Activated CD8-positive, alpha-beta T cell treated with anti-CD3 and anti-CD28 coated beads for 36 hours (primary cell): ENCODE data around the gene C2orf72. TPM values are rescaled to one million over a fixed set of nuclear protein-coding genes. Genes with fewer than 3 reads are reported as not detected.

Source experiments
- ATAC-seq: fragments of 200-7000 bp; cut with Tn5 transposase; one replicate; pipeline ENCODE4 v1.10.0; 2021; ENCODE audit warnings: mild to moderate bottlenecking, moderate library complexity
- CTCF ChIA-PET: fragments of 350-600 bp; sonication (Branson Sonifier 250); formaldehyde crosslinking; loops from one replicate; lab custom pipeline; 2021; ENCODE audit warnings: antibody characterized with exemption; lab: Charles Lee
- POLR2A ChIA-PET: fragments of 350-600 bp; sonication (Branson Sonifier 250); formaldehyde crosslinking; loops from one replicate; lab custom pipeline; 2021; ENCODE audit warnings: antibody characterized with exemption; lab: Charles Lee
- DNase-seq: peaks from one replicate; pipeline ENCODE4 v3.0.0-alpha.2; 2020
- H3K27ac Mint-ChIP-seq: one replicate; pipeline ENCODE4 v1.8.0; 2021; ENCODE audit warnings: mild to moderate bottlenecking, mixed read lengths
- H3K27me3 Mint-ChIP-seq: one replicate; pipeline ENCODE4 v1.8.0; 2021; ENCODE audit warnings: mixed read lengths
- H3K36me3 Mint-ChIP-seq: one replicate; pipeline ENCODE4 v1.8.0; 2021; ENCODE audit warnings: low read depth, mixed read lengths
- H3K4me1 Mint-ChIP-seq: one replicate; pipeline ENCODE4 v1.8.0; 2021; ENCODE audit warnings: low read depth, mixed read lengths
- H3K4me3 Mint-ChIP-seq: one replicate; pipeline ENCODE4 v1.8.0; 2021; ENCODE audit warnings: mild to moderate bottlenecking, moderate library complexity, mixed read lengths
- H3K9me3 Mint-ChIP-seq: one replicate; pipeline ENCODE4 v1.8.0; 2021; ENCODE audit warnings: mixed read lengths
- CTCF ChIP-seq: fragments of 200-600 bp; IDR thresholded peaks from one replicate; pipeline ENCODE4 v1.8.0; 2022; ENCODE audit warnings: antibody characterized with exemption, mild to moderate bottlenecking
- intact Hi-C: fragments of 100-400 bp; cut with micrococcal nuclease; formaldehyde crosslinking; loops from one replicate; pipeline ENCODE4 v1.10.0; 2022
- total RNA-seq, 2 experiments: library from RNA; stranded (reverse); gene quantifications; one replicate each; pipeline ENCODE4 v1.2.3, GENCODE V29; 2021

Gene C2orf72
- total RNA-seq, 2 experiments from 2014 or later, result 2.6 to 5.1 TPM

GRCh38 chr2:231034291-231034882, 2.9 kb upstream of the C2orf72 start:
- ChIA-PET POLR2A (no interaction called here), CTCF (interaction anchor here (2.5 kb wide), 1 partner anchor 19 kb away, joined by 7 read pairs; no protein-coding TSS in a partner anchor)
- Mint-ChIP-seq H3K27me3 (peaks cover 34% of the 10 kb centered on the region), H3K27ac (no peak overlapping the region), H3K4me3 (no peak overlapping the region), H3K4me1 (no peaks in the 10 kb centered on the region), H3K36me3 (no peaks in the 10 kb centered on the region), H3K9me3 (no peaks in the 10 kb centered on the region)
- intact Hi-C loops, result no loop called here
- no peak for ATAC-seq
- TF ChIP-seq CTCF, result no peak
- no peak for DNase-seq

- CTCF ChIA-PET, result interaction anchor here (1.7 kb wide), 1 partner anchor 188 kb away, joined by 5 read pairs; no protein-coding TSS in a partner anchor
- no peak for TF ChIP-seq CTCF
- ATAC-seq, result no peak
- no peaks in the 10 kb centered on the region for H3K36me3 Mint-ChIP-seq
- no peak for DNase-seq
- no peak overlapping the region for H3K27ac Mint-ChIP-seq
- peaks cover 47% of the 10 kb centered on the region for H3K27me3 Mint-ChIP-seq
- no peak overlapping the region for H3K4me3 Mint-ChIP-seq
- H3K4me1 Mint-ChIP-seq, result no peaks in the 10 kb centered on the region
- intact Hi-C loops, result no loop called here
- POLR2A ChIA-PET, result no interaction called here
- H3K9me3 Mint-ChIP-seq, result no peaks in the 10 kb centered on the region
Observed at GRCh38 chr2:231036131-231036530, 1.2 kb upstream of the C2orf72 start.

GRCh38 chr2:231036578-231037106, 681 bp upstream of the C2orf72 start:
- H3K4me1 Mint-ChIP-seq, result no peaks in the 10 kb centered on the region
- H3K9me3 Mint-ChIP-seq, result no peaks in the 10 kb centered on the region
- DNase-seq (no peak), ATAC-seq (no peak)
- H3K27ac Mint-ChIP-seq, result no peak overlapping the region
- ChIA-PET POLR2A (no interaction called here), CTCF (interaction anchor here (1.0 kb wide), 1 partner anchor 13 kb away, joined by 4 read pairs; no protein-coding TSS in a partner anchor)
- H3K27me3 Mint-ChIP-seq, result peaks cover 51% of the 10 kb centered on the region
- no peak for TF ChIP-seq CTCF
- peak overlapping the region; percentile 23 for H3K4me3 Mint-ChIP-seq
- no peaks in the 10 kb centered on the region for H3K36me3 Mint-ChIP-seq
- intact Hi-C loops, result no loop called here

- no peak overlapping the region for H3K27ac Mint-ChIP-seq
- H3K4me3 Mint-ChIP-seq, result peak overlapping the region; percentile 53
- ChIA-PET CTCF (interaction anchor here (0.7 to 1.0 kb wide), 2 partner anchors 12 to 15 kb away, joined by 3 to 4 read pairs; no protein-coding TSS in a partner anchor), POLR2A (no interaction called here)
- no peak for TF ChIP-seq CTCF
- ATAC-seq, result peak; percentile 38
- no peaks in the 10 kb centered on the region for H3K9me3 Mint-ChIP-seq
- H3K27me3 Mint-ChIP-seq, result peaks cover 57% of the 10 kb centered on the region
- intact Hi-C loops, result no loop called here
- H3K4me1 Mint-ChIP-seq, result no peaks in the 10 kb centered on the region
- no peaks in the 10 kb centered on the region for H3K36me3 Mint-ChIP-seq
- no peak for DNase-seq
Observed at GRCh38 chr2:231037731-231038482, 584 bp downstream of the C2orf72 start.
